ENCODE measurements around the gene RHBDF1.

RHBDF1 gene

DNA sequence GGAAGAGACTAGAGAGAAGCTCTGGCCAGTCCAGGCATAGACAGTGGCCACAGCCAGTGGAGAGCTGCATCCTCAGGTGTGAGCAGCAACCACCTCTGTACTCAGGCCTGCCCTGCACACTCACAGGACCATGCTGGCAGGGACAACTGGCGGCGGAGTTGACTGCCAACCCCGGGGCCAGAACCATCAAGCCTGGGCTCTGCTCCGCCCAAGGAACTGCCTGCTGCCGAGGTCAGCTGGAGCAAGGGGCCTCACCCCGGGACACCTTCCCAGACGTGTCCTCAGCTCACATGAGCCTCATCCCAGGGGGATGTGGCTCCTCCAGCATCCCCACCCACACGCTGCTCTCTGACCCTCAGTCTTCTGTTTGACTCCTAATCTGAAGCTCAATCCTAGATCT is 3.2 kb downstream of the RHBDF1 start:
- Histone ChIP-seq H3K4me3 (ENCODE audit: low read depth in 1 of 2, low read length in 2 of 2) (no peak overlapping the region), H3K27ac (ENCODE audit: low read length) (no peak overlapping the region), H3K9me3 (ENCODE audit: control insufficient read depth in 1 of 2, low read length in 2 of 2) (no peaks in the 10 kb centered on the region), H3K36me3 (ENCODE audit: control insufficient read depth in 1 of 2, insufficient read depth in 2 of 2, low read length in 2 of 2) (peaks cover 0 to 8% of the 10 kb centered on the region in 2 donors), H3K4me1 (ENCODE audit: control insufficient read depth in 1 of 2, insufficient read depth in 2 of 2, low read length in 2 of 2) (peaks cover 5 to 61% of the 10 kb centered on the region in 2 donors), H3K27me3 (ENCODE audit: low read depth, low read length) (no peaks in the 10 kb centered on the region)

DNA sequence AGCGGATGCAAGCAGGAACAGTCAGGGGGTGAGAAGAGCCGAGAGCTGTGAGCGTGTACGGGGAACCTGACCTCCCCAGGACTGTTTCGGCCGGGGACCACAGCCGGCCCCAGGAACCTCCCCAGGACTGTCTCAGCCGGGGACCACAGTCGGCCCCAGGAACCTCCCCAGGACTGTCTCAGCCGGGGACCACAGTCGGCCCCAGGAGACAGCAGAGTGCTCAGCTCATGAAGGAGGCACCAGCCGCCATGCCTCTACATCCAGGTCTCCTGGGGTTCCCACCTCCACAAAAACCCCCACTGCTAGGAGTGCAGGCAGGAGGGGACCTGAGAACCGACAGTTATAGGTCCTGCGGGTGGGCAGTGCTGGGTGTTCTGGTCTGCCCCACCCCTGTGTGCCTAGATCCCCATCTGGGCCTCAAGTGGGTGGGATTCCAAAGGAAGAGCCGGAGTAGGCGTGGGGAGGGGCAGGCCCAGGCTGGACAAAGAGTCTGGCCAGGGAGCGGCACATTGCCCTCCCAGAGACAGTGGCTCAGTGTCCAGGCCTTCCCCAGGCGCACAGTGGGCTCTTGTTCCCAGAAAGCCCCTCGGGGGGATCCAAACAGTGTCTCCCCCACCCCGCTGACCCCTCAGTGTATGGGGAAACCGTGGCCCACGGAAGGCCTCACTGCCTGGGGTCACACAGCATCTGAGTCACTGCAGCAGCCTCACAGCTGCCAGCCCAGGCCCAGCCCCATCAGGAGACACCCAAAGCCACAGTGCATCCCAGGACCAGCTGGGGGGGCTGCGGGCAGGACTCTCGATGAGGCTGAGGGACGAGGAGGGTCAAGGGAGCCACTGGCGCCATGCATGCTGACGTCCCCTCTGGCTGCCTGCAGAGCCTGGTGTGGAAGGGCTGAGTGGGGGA is 4.3 kb downstream of the RHBDF1 start:
- Histone ChIP-seq H3K9me3 (ENCODE audit: control insufficient read depth in 1 of 2, low read length in 2 of 2) (no peaks in the 10 kb centered on the region), H3K27me3 (ENCODE audit: low read depth, low read length) (no peaks in the 10 kb centered on the region), H3K36me3 (ENCODE audit: control insufficient read depth in 1 of 2, insufficient read depth in 2 of 2, low read length in 2 of 2) (peaks cover 0 to 19% of the 10 kb centered on the region in 2 donors), H3K4me3 (ENCODE audit: low read depth in 1 of 2, low read length in 2 of 2) (no peak overlapping the region), H3K27ac (ENCODE audit: low read length) (no peak overlapping the region), H3K4me1 (ENCODE audit: control insufficient read depth in 1 of 2, insufficient read depth in 2 of 2, low read length in 2 of 2) (peaks cover 5 to 56% of the 10 kb centered on the region in 2 donors)

DNA sequence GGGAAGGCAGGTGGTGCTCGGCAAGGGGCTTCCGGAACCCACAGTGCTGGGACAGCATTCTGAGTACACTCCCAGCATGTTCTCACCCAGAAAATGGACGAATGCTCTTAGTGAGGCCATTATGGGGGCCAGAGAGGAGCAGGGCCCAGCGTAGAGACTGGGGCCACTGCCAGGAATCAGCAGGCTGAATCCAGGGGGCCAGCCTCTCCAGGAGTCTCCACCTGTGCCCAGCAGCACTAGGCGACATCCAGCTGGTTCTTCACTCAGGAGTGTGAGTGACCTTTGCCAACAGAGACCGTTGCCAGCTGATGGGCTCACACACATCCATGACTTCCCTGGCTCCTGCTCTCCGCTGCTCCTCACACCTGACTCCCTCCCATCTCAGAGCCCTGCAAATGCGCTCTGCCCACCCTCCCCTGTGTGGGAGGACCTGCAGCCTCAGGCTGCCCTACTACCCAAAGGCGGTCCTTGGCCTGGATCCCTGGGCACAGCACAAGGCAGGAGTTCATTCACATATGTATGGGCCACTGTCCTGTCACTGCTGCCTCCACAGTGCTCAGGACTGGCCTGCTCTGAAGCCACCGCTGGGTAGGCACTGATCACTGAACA is 5.1 kb downstream of the RHBDF1 start:
- peaks cover 1 to 27% of the 10 kb centered on the region in 2 donors for H3K36me3 ChIP-seq (ENCODE audit: control insufficient read depth in 1 of 2, insufficient read depth in 2 of 2, low read length in 2 of 2)
- peaks cover 5 to 53% of the 10 kb centered on the region in 2 donors for H3K4me1 ChIP-seq (ENCODE audit: control insufficient read depth in 1 of 2, insufficient read depth in 2 of 2, low read length in 2 of 2)
- H3K27ac ChIP-seq (ENCODE audit: low read length), result no peak overlapping the region
- H3K4me3 ChIP-seq (ENCODE audit: low read depth in 1 of 2, low read length in 2 of 2), result no peak overlapping the region
- H3K9me3 ChIP-seq (ENCODE audit: control insufficient read depth in 1 of 2, low read length in 2 of 2), result no peaks in the 10 kb centered on the region
- H3K27me3 ChIP-seq (ENCODE audit: low read depth, low read length), result no peaks in the 10 kb centered on the region

DNA sequence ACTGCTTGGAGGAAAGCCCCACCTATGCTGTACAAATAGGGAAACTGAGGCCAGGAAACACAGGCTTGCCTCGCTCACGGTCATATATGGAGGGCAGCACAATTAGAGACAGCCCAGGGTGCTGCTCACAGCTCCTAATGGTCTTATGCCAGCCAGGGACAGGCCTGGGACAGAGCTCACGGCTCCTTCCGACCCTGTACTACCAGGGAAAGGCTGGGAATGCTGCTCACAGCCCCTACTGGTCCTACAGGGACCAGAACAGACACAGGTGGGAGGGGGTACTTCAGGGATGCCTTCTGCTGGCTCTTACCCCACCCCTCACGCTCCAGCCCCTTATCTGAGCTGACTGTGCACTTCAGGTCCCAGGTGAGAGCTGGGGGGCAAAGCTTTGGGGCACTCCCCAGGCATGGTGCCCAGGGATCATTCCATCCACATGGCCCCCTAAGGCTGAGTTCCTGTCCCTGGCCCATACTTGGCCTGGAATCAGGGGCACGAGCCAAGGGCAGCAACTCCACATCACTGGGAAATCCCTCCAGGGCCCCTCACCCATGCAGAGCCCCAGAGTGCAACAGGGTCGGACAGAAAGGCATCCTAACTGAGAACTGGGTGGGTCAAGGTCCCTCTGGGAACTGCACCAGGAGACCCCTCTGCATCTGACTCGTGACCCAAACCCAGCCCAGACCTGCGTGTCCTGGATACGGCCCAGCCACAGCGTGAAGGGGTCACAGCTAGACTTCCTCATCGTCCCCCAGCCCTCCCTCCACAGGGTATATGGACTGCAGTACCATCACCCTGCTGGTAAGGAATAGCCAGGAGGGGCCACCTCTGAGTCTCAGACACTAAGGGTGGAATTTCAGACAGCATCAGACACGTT is 5.9 kb downstream of the RHBDF1 start:
- H3K4me1 ChIP-seq (ENCODE audit: control insufficient read depth in 1 of 2, insufficient read depth in 2 of 2, low read length in 2 of 2), result peaks cover 5 to 53% of the 10 kb centered on the region in 2 donors
- H3K9me3 ChIP-seq (ENCODE audit: control insufficient read depth in 1 of 2, low read length in 2 of 2), result no peaks in the 10 kb centered on the region
- no peak overlapping the region for H3K27ac ChIP-seq (ENCODE audit: low read length)
- no peaks in the 10 kb centered on the region for H3K27me3 ChIP-seq (ENCODE audit: low read depth, low read length)
- H3K36me3 ChIP-seq (ENCODE audit: control insufficient read depth in 1 of 2, insufficient read depth in 2 of 2, low read length in 2 of 2), result peaks cover 3 to 35% of the 10 kb centered on the region in 2 donors
- no peak overlapping the region for H3K4me3 ChIP-seq (ENCODE audit: low read depth in 1 of 2, low read length in 2 of 2)

DNA sequence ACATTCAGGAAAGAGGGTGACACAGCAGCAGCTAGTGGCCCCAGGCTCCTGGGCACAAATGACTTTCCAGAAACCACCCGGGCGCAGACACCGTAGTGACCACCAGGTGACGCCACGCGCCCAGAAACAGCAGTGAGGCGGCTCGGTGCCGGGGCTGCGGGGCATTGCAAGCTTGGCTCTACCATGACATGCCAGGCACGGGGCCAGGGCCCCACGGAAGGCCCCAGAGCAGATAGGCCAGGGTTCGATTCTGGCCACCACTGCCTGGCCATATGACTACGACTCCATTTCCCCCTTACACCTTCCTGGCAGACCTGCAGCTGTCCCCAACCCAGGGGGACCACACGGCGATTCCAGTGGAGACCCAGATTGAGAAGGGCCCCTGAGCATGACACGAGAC is 6.7 kb downstream of the RHBDF1 start:
- H3K9me3 ChIP-seq (ENCODE audit: control insufficient read depth in 1 of 2, low read length in 2 of 2), result no peaks in the 10 kb centered on the region
- H3K27ac ChIP-seq (ENCODE audit: low read length), result no peak overlapping the region
- H3K36me3 ChIP-seq (ENCODE audit: control insufficient read depth in 1 of 2, insufficient read depth in 2 of 2, low read length in 2 of 2), result peaks cover 4 to 41% of the 10 kb centered on the region in 2 donors
- no peak overlapping the region for H3K4me3 ChIP-seq (ENCODE audit: low read depth in 1 of 2, low read length in 2 of 2)
- peaks cover 5 to 46% of the 10 kb centered on the region in 2 donors for H3K4me1 ChIP-seq (ENCODE audit: control insufficient read depth in 1 of 2, insufficient read depth in 2 of 2, low read length in 2 of 2)
- no peaks in the 10 kb centered on the region for H3K27me3 ChIP-seq (ENCODE audit: low read depth, low read length)

GRCh38 chr16:64914-65255 is 7.5 kb downstream of the RHBDF1 start:
- H3K4me1 ChIP-seq (ENCODE audit: control insufficient read depth in 1 of 2, insufficient read depth in 2 of 2, low read length in 2 of 2), result peaks cover 5 to 37% of the 10 kb centered on the region in 2 donors

DNA sequence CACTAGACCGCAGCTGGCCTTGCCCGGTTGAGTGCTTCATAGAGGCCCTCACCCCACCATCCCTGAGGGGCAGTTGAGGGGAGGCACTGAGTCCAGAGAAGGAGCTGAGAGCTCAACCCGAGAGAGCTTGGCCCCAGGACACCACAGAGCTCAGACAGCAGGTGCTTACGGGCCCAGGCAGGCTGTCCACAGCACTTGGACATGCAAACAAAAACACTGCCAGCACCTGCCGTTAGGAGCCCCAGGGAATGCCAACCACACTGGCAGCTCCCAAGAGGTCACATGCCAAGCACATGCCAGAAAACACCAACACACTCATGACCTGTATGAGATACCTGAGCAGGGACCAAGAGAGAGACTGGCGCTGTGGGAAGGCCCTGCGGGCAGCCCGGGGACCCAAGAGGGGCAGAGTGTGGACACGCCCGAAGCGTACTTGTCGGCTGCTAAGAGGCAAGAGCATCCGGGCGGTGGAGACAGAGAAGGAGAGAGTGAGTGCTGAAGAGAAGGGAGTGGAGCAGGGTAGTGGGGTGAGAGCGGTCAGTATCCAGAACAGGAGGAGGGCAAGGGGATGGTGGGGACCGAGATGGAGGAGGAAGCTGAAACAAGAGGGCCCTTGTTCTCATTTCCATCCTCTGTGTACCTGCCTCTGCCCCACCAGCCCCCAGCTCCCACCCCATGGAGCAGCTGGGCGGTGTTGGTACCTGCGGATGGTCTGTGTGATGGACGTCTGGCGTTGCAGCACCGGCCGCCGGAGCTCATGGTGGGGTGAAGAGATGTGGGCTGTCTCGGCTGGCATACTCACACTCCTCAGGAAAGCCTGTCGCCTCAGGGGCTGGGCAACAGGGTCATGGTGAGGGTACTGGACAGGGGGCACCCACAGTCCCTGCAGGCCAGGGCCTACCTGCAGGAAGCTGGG is 8.2 kb downstream of the RHBDF1 start:
- Histone ChIP-seq H3K4me3 (ENCODE audit: low read depth in 1 of 2, low read length in 2 of 2) (no peak overlapping the region), H3K4me1 (ENCODE audit: control insufficient read depth in 1 of 2, insufficient read depth in 2 of 2, low read length in 2 of 2) (peaks cover 5 to 32% of the 10 kb centered on the region in 2 donors), H3K36me3 (ENCODE audit: control insufficient read depth in 1 of 2, insufficient read depth in 2 of 2, low read length in 2 of 2) (peaks cover 12 to 56% of the 10 kb centered on the region in 2 donors)

More at GRCh38 chr16:64914-65255, 7.5 kb downstream of the RHBDF1 start:
- Histone ChIP-seq H3K9me3 (ENCODE audit: control insufficient read depth in 1 of 2, low read length in 2 of 2) (no peaks in the 10 kb centered on the region), H3K27me3 (ENCODE audit: low read depth, low read length) (no peaks in the 10 kb centered on the region), H3K27ac (ENCODE audit: low read length) (no peak overlapping the region), H3K36me3 (ENCODE audit: control insufficient read depth in 1 of 2, insufficient read depth in 2 of 2, low read length in 2 of 2) (peaks cover 10 to 50% of the 10 kb centered on the region in 2 donors), H3K4me3 (ENCODE audit: low read depth in 1 of 2, low read length in 2 of 2) (no peak overlapping the region)

GRCh38 chr16:63466-63865 is 9.0 kb downstream of the RHBDF1 start:
- Histone ChIP-seq H3K27me3 (ENCODE audit: low read depth, low read length) (no peaks in the 10 kb centered on the region), H3K9me3 (ENCODE audit: control insufficient read depth in 1 of 2, low read length in 2 of 2) (no peaks in the 10 kb centered on the region), H3K36me3 (ENCODE audit: control insufficient read depth in 1 of 2, insufficient read depth in 2 of 2, low read length in 2 of 2) (peaks cover 12 to 64% of the 10 kb centered on the region in 2 donors), H3K4me3 (ENCODE audit: low read depth in 1 of 2, low read length in 2 of 2) (no peak overlapping the region), H3K4me1 (ENCODE audit: control insufficient read depth in 1 of 2, insufficient read depth in 2 of 2, low read length in 2 of 2) (peaks cover 5 to 24% of the 10 kb centered on the region in 2 donors), H3K27ac (ENCODE audit: low read length) (no peak overlapping the region)

More for the DNA sequence above, 8.2 kb downstream of the RHBDF1 start:
- Histone ChIP-seq H3K27me3 (ENCODE audit: low read depth, low read length) (no peaks in the 10 kb centered on the region), H3K27ac (ENCODE audit: low read length) (no peak overlapping the region), H3K9me3 (ENCODE audit: control insufficient read depth in 1 of 2, low read length in 2 of 2) (no peaks in the 10 kb centered on the region)

DNA sequence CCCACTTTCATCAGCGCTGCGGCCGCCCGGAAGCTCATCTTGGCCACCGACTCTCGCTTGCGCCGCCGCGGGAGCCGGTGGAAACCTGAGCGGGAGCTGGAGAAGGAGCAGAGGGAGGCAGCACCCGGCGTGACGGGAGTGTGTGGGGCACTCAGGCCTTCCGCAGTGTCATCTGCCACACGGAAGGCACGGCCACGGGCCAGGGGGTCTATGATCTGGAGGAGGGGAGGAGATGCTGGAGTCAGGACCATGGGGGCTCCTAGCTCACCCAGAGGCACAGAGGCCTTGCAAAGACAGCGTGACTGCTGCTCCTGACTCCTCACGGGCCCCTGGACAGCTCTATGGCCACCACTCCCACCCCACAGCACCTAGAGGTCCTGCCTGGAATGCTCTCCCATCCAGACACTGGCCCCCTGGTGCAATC is 9.5 kb downstream of the RHBDF1 start:
- Histone ChIP-seq H3K4me3 (ENCODE audit: low read depth in 1 of 2, low read length in 2 of 2) (no peak overlapping the region), H3K36me3 (ENCODE audit: control insufficient read depth in 1 of 2, insufficient read depth in 2 of 2, low read length in 2 of 2) (peaks cover 16 to 69% of the 10 kb centered on the region in 2 donors), H3K4me1 (ENCODE audit: control insufficient read depth in 1 of 2, insufficient read depth in 2 of 2, low read length in 2 of 2) (peaks cover 5 to 23% of the 10 kb centered on the region in 2 donors), H3K27me3 (ENCODE audit: low read depth, low read length) (no peaks in the 10 kb centered on the region), H3K27ac (ENCODE audit: low read length) (no peak overlapping the region), H3K9me3 (ENCODE audit: control insufficient read depth in 1 of 2, low read length in 2 of 2) (no peaks in the 10 kb centered on the region)

DNA sequence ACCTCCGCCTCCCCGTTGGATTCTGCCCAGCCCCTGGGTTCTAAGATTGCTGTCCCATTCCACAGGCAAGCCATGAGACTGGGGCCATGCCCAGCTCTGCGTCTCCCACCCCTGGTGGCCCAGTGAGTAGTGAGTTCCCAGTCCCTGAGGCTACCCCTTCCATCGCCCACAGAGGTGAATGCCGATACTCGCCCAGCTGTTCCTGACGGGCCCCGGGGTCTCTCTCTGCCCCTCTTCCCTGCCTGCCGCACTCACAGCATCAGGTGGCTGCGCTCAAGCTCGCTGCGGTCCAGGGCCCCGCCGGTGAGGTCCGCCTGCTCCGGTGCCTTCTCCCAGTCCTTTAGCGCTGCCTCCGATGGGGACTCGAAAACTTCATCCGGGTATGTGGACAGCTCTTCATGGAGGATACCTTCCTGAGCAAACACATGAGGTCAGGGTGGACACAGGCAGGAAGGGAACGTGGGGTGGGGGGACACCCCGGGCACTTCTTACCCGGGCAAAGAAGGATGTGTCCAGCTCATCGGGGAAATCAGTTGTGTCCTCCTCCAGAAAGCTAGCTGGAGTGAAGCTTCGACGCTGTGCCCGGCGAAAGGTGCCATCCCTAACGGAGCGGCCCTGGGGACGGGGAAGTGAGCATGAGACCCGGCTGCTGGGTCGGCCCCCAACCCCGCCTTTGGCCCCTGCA is 10.0 kb downstream of the RHBDF1 start:
- Histone ChIP-seq H3K36me3 (ENCODE audit: control insufficient read depth in 1 of 2, insufficient read depth in 2 of 2, low read length in 2 of 2) (peaks cover 21 to 74% of the 10 kb centered on the region in 2 donors), H3K27ac (ENCODE audit: low read length) (no peak overlapping the region), H3K9me3 (ENCODE audit: control insufficient read depth in 1 of 2, low read length in 2 of 2) (no peaks in the 10 kb centered on the region), H3K4me1 (ENCODE audit: control insufficient read depth in 1 of 2, insufficient read depth in 2 of 2, low read length in 2 of 2) (peaks cover 5 to 21% of the 10 kb centered on the region in 2 donors), H3K4me3 (ENCODE audit: low read depth in 1 of 2, low read length in 2 of 2) (no peak overlapping the region), H3K27me3 (ENCODE audit: low read depth, low read length) (no peaks in the 10 kb centered on the region)

All from muscle layer of duodenum (tissue), 2 donors.